GM21737 (cell line): ENCODE data around the gene FOXK2.

ENCODE experiments used
- ATAC-seq: cut with Tn5 transposase; IDR thresholded peaks from one replicate; pipeline ENCODE4 v1.9.1; 2021; ENCODE audit warnings: mild to moderate bottlenecking, moderate library complexity; ENCODE audit not compliant: unreplicated experiment

The FOXK2 gene

DNA sequence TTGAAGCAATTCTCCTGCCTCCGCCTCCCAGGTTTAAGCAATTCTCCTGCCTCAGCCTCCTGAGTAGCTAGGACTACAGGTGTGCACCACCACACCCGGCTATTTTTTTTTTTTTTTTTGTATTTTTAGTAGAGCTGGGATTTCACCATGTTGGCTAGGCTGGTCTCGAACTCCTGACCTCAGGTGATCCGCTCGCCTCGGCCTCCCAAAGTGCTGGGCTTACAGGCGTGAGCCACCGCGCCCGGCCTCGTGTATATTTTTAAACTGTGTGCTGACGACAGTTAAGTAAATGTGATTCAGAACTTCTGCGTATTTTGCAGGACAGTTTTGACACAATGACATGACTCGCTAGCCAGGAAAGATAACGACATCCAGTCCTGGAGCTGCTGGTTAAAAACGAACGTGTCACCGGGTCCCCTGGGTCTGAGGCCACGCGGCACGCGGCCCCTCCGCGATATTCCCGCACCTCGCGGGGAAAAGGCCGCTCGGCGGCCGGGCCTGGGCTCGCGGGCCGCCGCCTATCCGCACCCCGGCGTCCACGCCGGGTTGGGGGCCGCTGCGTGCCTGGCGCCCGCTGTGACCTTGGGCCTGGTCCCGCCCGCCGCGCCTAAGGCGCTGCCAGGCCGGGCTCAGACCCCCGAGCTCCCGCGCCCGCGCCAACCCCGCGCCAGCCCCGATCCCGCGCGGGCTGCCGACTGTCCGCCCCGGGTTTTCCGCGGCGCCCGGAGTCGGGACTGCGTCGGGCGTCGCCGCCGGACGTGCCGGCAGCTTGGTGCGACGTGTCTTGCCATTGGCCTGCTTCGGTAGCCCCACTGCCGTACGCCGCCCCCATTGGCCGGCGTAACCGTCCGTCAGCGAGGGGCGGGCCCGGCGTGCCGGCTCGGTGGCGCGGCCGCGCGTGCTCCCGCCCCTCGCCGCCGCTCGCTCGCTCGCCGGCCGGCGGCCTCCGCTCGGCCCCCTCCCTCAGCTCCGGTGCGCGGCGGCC lies at the start of gene FOXK2:
FOXK2 (plus strand) TSS at position 907 of the 985 bp plus-strand sequence. CDS start 157 bp downstream, outside the sequence.
- ATAC-seq: peak; percentile 91

DNA sequence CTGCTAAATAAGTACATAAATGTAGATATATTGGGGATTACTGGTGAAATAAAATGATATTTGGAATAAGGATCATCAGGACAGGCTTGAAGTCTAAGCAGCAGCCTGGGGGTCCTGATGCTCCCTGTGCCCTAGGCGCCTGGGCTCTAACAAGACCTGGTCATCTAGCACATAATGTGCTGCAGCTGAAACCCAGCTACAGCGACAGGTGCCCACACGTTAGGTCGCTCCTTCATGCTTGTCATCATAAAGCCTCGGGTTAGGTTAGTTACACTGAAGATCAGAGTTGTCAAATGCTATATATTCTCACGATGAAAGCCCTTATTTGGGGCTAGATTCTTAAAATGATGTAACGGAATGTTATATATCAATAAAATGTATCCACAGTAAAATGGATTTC lies 49.5 kb upstream of the FOXK2 start:
- ATAC-seq: no peak

DNA sequence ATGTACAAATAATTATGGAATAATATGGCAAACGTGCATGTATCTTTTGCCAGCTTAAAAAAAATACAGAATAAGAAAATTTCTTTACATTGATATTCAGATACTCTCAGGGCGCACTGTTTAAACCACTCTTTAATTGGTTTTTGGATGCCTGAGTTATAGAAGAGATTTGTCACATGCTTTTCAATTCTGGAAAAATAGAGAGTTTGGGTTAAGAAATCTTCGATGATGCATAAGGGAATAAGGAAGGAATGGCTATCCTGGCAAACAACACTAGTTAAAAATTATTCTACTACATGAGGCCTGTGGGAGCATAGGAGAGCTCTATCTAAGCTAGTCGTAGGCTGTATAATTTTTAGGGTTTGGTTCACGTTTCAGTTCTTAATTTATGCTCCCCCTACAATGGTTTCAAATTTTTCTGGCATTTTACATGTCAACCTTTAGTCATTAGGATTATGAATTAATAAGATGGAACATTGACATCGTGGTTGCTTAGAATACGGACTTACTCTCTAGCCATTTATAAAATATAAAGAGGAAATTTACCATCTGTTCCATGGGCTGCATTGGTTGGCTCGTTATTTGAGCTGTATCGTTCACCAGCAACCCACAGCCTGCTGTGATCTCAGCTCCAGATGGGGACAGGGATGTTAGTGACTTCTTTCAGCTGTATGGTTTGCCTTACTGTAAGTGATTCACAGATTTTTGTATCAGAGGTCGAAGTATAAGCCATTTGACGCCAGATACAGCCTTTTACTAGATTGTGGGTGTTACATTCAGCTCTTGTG lies 45.1 kb upstream of the FOXK2 start:
- no peak for ATAC-seq

DNA sequence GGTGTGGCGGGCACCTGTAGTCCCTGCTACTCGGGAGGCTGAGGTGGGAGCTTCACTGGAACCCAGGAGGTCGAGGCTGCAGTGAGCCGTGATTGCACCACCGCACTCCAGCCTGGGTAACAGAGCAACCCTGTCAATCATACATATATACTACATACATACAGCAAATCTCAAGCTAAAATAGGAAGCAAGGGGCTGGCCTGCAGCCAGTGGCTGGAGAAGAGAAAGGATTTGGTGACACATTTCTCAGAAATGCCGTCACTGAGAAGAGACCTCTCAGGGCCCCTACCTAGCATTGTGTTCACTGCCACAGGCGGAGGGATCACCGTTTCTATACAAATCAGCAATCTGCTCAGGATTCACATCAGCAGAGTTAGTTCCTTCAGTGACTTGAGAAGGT lies 44.1 kb upstream of the FOXK2 start:
- no peak for ATAC-seq

DNA sequence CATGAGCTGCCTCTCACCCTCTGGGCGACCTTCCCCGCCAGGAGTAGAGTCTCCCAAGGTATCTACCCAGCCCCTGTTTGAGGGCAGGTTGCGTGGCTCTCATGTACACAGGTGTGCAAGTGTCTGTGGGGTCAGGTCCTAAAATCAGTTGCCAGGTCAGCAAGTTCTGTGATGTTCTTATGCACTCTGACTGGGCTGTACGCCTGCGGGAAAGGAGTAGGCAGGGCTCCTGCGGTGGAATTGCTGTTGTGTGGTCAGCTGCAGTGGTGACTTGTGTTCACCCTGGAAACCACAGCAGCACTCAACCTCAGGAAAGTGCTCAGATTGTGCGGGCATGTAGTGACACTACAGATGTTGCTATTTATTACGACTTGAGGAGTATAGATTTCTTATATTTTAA lies 41.6 kb upstream of the FOXK2 start:
- ATAC-seq: no peak

DNA sequence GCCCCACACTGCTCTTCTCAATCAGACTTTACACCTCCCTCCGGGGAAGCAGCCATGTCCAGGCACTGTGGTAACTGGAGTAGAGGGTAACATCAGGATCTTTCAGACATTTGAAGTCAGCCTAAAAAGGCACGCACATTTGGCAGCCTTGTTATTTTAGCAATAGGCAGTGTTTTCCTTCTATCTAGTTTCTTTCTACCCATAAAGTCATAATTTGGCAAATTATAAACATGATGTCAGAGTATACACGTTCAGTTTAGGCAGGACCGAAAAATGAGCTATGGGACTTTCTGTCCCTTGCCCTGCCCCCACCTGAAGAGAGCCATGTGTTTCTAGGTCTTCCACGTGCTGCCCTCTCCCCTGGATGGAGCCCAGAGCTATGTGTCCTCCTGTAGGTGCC lies 39.9 kb upstream of the FOXK2 start:
- ATAC-seq: no peak

DNA sequence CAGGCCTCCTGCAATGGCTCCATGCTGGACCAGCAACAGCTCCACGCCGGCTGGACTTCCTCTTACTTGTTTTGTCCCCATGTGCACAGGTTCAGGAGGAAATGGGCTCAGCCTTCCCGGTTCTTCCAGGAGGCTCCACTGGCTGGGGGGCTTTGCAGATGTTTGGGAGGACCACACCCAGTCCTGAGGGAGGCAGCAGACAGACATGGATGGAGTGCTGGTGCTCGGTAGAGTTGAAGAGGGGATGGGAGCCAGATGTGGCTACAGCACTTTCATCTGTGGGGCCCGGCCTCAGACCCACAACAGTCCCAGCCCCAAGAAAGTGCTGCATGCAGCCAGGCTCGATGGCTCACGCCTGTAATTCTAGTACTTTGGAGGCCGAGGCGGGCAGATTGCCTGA lies 39.2 kb upstream of the FOXK2 start:
- ATAC-seq: no peak

DNA sequence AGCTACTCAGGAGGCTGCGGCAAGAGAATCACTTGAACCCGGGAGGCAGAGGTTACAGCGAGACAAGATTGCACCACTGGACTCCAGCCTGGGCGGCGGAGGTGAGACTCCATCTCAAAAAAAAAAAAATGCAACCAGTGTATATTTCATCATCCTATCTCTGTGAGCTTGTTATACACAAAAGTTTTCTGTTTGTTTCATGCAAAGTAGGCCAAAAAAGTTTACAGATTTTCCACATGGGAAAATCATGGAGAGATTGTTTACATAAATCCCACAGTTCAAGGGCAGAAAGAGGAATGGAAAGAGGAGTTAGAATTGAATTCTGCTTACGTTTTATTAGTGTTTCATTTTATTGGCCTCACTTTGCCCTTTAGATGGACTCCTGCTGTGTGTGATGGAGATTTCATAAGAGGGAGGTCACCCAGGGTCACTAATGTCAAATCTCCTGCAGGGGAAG lies 36.3 kb upstream of the FOXK2 start:
- ATAC-seq: no peak

DNA sequence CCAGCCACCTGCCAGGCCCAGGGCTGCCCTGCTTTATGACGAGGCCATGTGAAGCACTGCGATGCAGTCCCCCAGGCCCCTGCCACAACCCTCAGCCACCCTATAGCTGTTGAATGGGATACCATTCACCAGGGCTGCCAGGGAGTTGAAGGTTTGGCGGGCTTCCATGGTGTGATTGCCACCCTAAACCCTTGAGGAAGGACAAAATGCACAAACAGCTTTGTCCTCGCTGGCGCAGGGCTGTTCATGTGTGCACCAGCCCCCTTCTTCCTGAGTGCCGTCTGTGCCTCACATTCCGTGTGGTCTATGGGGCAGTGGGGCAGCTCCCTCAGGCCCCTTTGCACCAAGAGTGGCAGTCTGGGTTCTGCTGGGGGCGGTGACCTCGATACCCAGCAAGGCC lies 35.7 kb upstream of the FOXK2 start:
- ATAC-seq: no peak

DNA sequence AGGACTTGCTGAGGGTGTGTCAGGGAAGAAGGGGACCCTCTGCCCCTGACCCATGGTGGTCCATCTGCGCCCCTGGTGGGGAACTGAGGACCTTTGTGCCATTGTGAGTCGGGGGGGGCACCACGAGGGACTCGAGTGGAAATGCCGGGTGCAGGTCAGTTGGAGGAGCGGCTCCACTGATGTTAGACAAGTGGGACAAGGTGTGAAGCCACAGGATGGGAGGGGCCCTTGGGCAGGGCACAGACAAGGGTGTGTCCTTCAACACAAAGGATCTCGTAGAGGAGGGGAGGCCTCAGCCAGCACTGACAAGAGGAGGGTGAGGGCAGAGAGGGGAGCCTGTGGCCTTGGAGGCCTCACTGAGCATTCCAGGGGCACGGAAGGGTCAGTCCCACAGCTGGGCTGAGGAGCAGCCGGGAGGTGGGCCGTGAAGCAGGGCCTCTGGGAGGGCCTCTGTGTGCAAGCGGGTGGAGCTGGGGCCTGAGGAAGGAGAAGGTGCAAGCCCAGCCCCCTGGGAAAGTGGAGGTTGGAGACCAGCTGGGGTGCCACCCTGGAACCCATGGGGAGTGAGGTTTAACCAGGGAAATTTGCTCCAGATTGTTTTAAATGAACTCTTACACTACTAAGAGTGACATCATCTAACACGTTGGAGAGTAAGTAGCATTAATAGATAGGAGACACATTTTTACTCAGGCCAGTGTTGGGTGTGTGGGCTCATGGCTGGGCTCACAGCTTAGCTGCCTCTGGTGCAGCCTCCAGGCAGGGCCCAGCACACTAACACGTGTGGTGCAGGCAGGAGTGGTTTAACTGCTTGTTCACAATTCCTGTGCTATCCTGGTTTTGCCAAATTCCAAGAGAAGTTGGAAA lies 33.1 kb upstream of the FOXK2 start:
- ATAC-seq: no peak

DNA sequence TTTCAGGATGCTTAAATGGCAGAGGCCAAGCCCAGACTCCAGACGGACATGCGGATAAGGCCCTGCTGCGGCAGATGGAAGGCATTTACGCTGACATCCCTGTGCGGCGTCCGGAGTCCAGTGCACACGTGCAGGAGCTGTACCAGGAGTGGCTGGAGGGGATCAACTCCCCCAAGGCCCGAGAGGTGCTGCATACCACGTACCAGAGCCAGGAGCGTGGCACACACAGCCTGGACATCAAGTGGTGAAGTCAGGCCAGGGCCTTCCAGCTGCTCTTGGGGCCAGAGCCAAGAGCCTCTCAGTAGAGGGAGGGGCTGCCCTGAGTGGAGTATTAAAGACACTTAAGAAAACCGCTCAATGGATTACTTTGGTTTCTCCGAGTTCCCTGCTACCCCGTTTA lies 31.6 kb upstream of the FOXK2 start:
- ATAC-seq: no peak

DNA sequence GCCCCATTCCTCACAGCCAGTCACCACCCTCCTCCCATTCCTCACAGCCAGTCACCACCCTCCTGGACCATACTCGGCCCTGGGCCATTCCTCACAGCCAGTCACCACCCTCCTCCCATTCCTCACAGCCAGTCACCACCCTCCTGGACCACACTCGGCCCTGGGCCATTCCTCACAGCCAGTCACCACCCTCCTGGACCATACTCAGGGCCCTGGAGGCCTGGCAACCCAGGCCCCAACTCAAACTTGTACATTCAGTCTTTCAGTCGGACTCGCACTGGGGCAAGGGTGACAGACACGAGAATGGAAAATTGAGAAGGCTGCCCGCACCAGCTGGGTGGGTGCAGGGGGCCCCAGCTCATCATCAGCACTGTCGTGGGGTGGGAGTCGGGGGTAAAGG lies 30.4 kb upstream of the FOXK2 start:
- ATAC-seq: no peak

DNA sequence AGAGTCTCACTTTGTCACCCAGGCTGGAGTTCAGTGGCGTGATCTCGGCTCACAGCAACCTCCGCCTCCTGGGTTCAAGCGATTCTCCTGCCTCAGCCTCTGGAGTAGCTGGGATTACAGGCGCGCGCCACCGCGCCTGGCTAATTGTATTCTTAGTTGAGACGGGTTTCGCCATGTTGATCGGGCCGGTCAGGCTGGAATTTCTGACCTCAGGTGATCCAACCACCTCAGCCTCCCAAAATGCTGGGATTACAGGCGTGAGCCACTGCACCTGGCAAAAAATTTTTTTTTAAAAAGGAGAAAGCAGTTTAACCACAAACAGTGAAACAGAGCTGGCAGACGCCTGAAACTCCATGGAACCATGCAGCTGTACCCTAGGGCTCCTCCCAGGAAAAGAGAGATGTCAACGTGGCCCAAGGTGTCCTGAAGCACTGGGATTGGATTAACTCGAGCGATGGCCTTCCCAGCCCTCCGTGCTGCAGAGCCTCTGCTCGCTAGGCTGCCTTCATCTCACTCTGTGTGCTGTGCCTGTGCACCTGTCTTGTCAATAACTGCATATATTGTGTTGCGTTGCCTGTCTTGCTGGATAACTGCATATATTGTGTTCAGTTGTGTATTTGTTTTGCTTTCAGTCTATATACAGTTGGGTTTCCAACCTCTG lies 29.6 kb upstream of the FOXK2 start:
- no peak for ATAC-seq

DNA sequence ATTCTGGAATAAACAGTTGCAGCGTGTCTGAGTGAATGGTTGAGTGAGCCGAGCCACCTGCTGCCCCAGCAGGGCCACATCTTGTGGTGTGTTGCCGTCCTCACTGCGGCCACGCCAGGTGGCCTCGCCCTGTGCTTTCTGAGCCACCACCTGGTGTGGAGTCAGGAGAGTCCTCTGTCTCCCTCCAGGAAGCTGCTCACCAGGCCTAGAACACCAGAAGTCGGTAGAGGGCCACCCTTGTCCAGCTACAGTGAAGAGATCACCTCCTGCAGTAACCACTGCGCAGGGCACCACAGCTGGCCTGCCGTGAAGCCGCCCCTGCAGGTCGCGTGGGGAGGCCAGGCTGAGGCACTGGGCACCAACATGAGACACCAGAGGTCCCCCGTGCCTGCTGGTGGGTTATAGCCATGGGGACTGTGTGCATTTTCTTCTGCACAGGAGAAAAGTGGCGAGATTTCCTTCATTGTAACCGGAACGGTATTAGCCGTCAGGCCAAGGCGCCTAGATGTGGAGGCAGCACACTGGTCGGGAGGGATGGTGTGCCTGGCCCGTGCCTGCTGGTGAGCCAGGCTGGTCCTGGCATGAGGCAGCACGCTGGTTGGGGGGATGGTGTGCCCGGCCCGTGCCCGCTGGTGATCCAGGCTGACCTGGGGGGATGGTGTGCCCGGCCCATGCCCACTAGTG lies 28.9 kb upstream of the FOXK2 start:
- ATAC-seq: no peak

DNA sequence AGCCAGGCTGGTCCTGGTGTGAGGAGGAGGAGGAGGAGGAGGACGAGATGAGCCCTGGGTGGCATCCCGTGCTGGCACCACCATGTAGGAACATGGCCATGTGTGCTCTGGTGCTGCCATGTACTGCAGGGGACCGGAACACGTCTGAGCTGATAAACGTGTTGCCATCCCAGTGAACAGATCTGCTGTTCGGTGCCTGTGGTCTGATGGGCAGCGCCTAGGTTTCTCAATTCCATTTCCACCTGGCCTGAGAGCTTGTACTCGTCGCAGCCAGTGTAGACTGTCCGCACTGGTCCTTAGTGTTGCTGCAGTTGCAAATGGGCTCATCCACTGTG lies 28.4 kb upstream of the FOXK2 start:
- ATAC-seq: no peak

DNA sequence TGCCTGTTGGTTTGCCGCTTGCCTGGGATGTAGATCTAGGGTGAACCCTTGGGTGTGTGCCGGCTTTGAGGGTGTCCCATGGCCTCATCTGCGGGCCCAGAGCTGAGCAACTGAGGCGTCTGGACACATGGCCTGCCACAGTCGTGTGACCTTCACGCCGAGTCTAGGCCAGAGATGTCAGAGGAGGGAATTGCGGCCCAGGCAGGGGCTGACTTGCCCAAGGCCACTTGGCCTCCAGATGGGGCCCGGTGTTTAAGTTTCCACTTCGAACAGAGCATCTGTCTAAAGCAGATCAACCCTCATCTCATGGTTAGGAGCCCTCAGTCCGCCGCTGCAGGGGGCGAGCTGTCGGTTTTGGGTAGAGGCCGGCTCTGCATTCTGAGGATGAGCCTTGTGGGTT lies 28.0 kb upstream of the FOXK2 start:
- ATAC-seq: no peak

DNA sequence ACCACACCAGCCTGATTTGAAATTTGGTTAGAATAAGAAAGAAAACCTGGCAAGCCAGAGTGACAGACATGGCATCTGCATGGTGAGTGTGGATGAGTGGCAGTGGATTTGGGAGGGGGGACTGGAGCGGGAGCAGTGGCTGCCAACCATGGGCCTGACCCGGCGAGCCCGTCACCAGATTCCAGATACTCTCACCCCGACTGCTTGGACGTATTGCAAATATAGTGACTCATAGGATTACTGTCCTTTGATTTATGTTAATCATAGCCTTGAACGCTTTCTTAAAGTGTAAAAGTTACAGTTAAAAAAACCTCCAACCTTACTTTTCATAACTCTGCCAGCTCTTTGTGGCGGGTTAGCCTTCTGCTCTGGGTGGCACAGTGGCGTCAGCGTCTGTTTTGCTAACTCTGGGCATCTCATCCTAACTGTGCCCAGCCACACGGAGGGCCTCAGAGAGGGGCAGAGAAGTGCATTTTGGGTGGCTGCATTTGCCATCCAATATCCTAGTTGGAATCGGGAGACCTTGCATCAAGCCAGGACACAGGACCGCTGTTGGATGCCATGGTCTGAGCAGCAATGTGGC lies 26.8 kb upstream of the FOXK2 start:
- no peak for ATAC-seq

DNA sequence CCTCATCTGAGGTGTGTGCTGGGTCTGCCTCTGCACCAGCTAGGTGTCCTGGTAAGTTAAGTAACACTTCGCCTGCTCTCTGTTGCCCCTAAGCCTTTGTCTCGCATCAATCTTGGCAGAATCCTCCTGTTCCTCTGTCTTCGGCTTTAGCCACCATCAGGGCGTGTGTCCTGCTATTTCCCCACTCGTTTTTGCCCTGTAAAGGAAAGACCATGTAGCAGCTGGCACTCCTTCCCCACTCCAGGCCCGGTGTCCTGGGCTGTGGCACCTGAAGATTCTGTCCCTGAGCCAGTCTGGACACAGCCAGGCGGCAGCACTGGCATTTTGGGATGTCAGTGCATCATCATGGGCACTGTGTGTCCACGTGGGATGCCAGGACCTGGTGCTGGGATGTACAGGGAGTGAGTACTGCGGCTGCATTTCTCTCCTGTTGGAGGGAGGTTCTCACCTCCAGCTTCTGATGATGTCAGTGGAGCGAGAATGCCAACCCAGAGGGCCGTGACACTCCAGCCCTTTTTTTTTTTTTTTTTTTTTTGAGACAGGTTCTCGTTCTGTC lies 26.2 kb upstream of the FOXK2 start:
- ATAC-seq: no peak
